SKM-1 treated with dmso at 0.1 percent for 144 hours (cell line): Measurements from ENCODE around the gene NUAK2.

Experiments
- DNase-seq: peaks from one replicate; lab custom pipeline; 2025; ENCODE audit not compliant: unreplicated experiment; lab: John Stamatoyannopoulos, UW

NUAK2 gene

DNA sequence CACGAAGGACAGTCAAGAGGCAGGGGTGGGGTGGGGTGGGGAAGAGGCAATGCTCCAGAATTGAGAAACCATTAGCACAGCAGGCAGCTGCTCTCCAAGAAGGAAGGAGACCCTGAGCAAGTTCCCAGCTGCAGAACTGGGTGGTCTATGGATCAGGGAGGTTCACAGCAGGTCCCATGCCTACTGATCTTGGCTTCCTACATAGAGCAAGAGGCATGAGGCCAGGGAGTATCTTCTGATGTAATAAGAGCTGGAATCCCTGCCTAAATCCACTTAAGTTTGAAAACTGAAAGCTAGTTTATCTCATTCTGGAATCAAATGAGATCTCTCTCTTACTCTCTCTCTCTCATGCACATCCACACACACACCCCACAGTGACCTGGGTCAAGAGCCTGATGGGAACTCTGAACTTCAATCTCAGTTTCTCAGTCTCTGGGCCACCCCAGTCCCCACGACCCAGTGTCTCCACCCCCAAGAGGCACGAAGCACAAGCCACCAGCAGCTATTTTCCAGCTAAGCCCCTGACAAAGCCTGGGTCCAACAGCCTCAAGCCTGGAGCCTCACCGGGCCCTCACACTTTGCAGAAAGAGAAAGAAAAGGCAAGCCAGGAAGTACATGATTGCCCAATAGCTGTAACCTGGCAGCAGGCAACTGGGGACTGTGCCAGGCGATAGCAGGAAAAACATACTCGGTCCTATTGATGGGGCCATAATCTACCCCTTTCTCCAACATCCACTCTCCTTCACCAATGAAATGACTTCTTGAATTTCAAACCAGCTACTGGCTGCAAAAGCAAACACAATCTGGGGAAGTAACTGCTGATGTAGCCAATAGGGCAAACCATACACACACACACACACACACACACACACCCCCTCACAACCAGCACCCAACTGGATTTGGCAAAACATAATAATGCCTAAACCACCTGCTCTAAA, 2.2 kb downstream of the NUAK2 start:
- DNase-seq, result peak; percentile 40

DNA sequence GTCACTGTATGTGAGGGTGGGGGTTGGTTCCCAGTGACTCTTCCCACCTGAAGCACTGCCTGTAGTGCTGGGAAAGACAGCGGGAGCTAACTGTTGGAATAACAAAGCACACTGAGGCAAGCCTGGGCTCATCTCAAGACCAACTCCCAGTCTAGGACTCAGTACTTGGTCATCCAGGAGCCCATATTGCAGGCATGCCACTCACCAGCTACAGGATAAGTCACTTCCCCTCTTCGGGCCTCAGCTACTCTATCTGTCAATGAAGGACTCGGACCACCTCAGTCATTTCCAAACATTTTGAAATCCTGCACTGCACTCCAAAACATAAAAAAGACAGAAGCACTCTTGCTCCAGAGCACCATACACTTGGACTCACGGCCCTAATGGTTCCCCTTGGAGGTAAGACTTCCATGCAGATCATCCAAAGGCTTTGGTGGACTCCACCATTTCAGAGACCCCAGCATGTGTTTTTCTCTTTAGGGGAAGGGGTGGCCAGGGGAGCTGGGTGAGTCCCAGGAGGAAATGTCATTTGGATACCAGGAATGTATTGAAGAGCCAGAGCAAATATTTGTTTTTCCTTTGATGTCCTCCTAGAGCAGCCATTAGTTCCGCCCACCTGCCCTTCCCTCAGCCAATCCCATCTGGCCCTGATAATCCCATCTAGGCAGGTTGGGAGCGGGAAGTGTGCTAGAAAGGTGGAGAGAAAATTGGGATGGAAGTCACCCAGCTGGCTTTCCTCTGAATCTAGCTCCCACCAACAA, 3.1 kb downstream of the NUAK2 start:
- DNase-seq, result no peak

DNA sequence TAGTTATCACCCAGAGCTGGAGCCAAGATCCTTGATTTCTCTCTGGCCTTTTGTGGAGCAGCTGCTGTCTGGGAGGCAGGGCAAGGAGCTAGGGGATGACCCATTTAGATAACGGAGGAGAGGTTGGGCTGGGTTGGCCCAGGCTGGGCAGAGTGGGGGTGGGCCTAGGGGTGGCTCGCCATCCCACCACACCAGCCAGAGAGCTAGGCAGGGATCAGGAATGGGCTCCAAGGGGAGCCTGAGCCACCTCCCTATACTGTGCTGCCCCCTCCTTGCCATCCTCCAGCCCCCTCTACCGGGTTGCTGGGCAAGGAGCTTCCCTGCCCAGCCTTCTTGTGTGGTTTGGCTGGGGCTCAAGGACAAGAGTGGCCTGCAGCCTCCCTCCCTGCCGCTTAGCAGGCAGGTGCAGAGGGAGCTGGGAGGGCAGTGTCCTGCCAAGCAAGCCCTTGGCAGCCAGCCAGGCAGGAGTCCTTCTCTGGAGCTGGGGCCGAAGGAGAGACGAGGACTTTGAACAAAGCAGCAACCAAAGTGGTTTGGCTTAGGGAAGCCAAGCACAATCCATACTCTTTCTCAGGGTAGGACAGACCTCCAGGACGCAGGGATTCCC, 4.1 kb downstream of the NUAK2 start:
- no peak for DNase-seq

DNA sequence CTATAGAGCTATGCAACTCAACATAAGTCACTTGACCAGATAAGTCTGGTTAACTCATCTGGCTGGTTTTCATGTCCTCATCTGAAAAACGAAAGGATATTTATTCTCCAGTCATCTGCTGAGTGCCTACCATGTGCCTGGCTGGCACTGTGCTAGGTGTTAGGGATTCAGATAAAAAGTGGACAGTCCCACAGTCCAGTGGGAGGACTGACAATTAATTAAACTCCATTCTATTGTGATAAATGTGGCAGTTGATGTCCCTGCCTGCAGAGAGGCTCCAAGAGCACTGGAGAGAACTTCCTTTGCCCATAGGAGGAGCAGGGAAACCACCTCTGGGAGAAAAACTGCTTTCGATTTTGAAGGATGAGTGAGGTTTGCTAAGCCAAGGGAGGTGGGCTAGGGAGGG, 5.4 kb downstream of the NUAK2 start:
- DNase-seq, result no peak

DNA sequence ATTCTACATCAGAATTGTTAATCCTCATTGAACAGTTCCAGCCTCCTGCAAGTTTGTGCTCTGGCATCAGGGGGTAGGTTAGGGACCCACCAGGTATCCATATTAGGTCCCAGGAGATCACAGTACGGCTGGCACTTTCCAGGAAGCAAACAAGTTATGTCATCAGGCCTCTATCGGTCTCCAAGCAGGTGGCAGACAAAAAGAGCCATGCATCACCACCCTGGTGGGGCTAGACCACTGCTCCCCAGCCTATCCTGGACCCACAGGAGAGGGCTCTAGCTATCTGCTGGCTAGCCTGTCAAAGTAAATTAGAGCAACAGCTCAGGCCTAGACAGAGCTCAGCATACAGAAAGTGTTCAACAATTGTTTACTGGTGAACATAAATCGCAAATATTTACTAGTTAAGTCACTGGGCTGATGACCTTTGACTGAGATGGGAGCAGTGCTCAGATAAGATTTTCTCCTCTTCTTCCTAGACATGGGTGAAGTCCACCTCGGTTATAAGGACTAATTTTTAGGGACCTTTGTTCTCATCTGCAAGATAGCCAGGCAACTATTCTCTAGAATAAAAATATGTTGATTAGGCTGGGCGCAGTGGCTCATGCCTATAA, 6.4 kb downstream of the NUAK2 start:
- no peak for DNase-seq

DNA sequence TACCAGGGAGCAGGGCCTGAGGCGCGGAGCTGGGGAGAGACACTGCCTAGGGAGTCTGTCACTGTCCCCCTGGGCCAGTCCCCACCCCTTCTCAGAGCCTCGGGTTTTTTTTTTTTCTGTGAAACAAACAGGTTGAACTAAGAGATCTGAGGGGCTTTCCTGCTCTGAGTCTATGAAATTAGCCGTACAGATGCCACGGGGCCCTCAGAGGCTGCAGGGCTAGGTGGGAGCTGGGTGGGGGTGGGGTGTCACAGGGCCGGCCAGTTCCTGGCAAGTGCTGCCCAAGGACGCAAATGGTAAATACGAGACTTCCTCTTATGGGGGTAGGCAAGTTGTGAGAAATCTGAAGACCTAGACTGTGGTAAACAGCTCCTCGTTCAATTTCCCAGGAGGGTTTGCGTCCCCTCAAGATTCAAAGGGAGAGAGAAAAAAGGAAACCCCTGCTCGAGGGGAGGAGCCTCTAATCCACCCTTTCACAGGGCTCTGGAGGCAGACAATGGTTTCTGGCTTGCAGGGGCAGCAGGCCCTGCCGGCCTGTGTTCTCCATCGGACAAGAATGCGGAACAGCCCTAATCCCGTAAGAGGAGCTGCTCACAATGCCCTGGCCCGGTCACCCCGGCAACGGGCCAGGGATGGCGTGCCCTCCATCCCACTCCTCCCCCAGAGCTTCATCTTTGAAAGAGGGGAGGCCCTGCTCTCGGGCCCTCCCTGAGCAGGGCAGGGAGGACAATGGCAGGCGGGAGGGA, 7.8 kb downstream of the NUAK2 start:
- no peak for DNase-seq

DNA sequence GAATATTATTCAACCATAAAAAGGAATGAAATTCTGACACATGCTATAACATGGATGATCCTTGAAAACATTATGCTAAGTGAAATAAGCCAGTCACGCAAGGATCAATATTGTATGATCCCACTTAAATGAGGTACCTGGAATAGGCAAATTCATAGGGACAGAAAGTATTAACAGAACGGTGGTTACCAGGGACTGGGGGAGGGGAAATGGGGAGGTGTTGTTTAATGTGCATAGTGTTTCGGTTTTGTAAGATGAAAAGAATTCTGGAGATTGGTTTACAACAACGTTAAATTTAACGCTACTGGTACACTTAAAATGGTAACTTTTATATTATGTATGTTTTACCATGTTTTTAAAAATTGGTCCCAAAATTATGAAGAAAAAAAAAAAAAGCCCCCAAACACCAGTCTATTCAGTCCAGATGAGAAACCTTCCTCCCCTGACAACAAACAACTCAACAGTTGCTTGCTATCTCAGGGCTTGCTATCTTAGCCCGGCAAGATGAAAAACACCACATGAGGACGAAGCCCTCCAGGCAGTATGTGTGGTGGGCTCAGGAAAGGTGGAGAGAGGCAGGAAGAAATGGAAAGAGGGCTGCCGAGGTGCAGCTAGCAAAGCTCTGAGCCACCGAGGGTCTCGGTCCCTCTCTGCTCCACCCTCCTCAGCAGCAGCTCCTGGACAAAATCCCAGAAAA, 8.5 kb downstream of the NUAK2 start:
- no peak for DNase-seq

DNA sequence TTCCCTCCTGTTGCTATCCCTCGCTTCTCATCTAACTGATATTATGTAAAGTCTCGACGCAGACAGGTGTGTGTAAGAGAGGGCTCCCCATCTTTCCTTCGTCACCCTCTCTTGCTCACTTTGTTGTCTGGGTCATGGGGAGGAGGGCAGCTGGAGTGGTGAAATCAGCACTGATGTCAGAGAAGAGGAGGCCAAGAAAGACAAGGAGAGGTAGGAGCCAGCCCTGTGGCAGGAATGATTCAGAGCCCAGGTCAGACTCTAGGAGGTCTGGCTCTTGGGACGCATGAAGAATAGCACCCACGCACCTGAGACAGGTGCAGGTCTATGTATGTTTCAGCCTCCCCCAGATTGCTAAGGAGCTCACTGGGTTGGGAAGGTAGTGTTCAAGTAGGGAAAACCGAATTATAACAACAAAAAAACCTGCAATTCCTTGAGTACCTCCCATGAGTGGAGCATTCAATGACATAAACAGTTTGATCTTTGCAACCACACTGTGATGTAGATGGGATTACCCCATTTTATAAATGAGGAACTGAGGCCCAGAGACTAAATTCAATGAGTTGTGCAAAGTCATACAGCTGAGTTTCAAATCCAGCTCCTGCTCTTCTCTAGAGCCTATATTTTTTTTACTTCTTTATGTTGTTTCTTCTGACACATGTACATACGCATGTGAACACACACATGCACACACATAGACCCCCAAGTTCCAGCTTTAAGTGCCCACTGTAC, 10.4 kb downstream of the NUAK2 start:
- peak; percentile 7 for DNase-seq

DNA sequence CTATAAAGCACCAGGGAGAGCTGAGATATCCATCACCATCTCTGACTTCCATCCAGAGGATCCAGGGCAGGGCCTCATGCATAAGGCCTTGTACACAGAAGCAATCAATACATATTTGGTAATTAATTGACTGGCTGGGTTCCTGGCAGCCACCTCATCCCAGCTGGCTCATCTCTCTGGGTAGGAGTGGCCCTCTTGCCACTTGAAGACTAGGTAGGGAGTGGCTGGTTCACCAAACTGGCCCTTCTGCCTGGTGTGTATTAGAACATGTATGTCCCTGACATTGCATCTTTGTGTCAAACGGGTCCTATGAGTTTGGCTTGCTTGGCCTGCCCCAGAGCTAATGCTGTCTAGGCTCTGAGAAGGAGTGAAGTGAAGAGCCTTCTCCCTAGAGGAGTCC, 11.8 kb downstream of the NUAK2 start:
- DNase-seq, result no peak

DNA sequence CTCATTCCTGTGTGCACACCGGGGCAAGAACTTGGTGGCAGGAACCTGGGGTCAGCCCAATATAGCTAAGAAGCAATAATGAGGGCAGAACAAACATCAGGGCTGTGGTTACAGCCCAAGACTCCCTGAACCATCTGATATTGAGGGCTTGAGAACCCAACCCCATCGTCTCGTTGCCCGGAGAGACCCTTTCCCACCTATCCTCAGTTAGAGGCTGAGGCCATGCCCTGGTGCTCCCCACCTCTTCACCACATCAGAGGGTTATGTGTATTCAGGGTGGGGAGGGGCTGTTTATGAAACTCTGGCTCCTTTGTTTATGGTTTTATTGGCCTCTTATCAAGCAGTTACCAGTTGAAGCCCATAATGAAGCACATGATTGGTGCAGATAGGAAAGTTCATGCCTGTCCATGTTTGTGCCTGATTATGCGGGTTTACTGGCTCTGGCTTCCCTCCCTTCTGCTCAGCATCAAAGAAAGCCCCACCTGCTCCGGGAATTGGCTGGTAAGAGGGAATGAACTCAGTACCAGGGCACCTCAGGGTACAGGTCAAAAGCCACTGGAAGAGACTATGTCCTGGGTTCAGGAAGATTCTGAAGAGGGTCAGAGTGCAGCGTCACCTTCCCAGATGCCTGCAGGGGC, 14.5 kb downstream of the NUAK2 start:
- DNase-seq, result no peak

DNA sequence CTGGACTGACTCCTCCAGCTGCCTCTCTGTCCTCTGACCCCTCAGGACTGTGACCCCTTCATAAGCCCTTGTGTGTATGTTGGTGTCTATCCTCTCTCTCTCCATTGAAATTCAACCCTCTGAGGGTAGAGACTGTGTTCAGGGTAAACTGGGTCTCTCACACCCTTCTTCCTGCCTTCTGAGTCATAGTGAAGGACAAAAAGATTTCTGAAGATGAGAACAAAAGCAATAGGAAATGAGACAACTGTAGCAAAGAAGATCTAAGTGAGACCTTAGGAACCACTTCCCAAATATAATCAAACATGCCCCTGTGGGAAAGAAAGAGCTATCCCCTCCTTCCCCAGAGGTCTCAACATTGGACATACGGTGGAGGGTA, 16.9 kb downstream of the NUAK2 start:
- no peak for DNase-seq

DNA sequence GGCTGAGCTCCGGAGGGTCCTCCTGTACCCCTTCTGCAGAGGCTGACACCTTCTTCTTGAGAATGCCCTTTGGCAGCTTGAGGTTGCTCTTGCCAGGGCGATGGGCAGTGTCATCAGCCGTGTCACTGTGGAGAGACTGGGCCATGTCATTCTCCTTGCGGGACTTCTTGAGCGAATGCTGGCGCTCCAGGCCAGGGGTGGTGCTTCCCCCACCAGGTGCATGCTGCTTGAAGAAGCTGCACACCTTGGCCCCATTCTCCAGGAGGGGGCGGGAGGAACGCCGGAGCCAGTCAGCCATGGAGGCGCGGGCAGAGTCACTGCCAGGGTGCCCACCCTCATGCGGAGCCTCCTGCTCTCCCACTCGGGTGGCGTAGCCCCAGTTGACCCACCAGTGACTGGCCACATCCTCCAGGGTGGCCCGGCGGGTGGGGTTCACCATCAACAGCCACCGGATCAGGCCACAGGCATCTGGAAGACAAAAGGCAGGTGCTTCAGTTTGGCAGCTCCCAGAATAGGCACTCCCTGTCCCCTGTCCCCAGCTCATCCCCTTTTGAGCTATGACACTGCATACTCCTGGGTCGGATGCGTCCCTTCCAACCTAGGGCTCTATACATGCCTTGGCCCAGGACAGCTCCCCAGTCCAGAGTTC, 17.4 kb downstream of the NUAK2 start:
- no peak for DNase-seq

DNA sequence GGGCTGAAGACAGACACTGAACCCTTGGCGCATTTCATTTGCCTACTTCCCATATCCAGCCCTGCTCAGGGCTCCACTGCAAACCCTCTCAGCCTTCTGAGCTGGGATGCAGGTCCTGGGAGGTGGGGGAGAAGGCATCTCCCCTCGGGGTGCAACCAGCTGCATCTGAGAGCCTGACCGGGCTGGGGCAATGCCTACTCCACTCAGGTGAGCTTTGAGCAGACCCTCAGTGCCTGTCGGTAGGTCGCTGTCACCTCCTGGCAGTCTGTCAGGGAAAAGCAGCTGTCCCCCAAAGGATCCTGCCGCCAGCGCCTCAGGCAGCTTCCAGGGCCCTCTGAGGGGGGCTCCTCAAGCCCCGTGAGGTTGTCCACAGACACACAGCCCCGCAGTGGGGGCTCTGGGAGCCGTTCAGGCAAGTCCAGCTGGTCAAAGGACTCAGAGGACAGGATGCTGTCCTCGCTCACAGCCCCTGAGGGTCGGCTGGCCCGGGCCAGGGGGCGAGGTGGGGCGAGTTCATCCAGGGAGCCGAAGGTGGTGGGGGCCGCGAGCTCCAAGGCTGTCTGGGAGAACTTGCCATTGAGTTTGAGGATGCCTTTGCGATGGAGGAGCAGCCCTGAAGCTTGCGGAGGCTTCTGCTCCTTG, 18.2 kb downstream of the NUAK2 start:
- no peak for DNase-seq

DNA sequence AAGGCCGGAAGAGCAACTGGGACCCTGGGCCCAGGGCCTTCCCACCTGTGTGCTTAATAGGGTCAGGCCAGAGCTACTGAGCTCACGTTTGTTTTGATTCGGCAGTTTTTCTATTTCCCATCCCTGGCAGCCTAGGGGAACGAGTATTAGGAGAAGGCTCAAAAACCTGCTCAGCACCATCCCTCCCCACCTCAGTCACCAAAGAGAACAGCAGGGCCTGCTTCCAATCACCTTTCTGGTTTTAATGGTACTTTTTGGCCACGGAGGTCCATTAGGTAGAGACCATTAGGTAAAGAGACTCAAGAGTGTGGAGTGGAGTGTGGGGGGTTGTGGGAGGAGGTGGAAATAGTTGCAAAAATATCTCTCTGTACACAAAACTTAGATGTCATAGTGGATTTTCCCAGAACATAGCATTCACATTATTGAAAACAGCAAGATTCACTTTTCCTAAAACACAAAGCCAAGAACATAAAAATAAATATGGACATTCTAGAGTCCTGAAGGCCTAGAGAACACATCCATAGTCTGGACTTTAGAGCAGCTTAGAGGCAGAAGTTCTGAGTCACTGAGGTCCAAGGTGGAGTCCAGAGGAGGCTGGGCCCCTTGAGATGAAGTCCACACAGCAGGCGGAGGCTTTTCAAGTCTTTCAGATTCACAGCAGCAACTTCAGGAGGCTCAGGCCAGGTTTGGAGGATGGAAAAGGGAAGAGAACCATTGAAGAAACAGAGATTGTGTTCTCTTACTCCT, 19.5 kb downstream of the NUAK2 start:
- DNase-seq, result no peak

DNA sequence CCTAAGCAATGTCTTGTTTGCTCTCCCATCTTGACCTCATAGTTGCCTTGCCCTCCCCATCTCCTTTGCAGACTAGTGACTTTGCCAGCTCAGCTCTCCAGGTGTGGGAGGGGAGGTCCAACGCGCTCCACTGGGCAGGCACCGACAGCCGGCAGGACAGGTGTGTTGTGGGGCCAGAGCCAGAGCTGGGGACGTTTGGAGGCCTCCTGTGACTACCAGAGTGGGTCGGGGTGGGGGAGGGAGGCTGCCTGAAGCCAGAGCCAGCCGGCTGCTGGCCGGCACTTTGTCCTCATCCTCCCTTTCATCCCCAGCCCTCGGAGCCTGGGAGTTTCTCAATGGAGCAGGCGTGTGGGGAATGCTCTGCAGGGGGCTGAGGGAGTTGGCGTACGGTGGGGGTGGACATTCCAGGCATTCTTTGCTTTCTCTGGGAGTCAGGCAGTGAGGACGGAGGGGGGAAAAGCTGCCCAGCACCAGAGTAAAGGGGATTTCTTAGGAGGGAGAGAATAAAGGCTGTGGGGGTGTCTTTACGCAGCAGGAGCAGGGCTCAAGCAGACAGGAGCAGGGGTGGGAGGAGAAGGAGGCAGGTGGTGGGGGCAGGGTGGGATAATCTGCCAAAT, 20.2 kb downstream of the NUAK2 start:
- no peak for DNase-seq

DNA sequence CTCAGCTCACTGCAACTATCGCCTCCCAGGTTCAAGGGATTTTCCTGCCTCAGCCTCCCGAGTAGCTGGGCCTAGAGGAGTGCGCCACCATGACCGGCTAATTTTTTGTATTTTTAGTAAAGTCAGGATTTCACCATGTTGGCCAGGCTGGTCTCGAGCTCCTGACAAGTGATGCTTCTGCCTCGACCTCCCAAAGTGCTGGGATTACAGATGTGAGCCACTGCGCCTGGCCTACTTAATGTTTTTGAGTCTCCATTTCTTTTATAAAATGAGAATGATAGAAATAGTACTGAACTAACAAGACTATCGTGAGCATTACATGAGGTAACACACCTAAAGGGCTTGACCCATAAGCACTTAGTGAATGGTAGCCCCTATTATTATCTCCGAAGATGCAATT, 21.4 kb downstream of the NUAK2 start:
- DNase-seq, result no peak
